A549 treated with Mapracorat at 1 μM for 4 hours (cell line): ENCODE measurements around the gene CARTPT. TPM values are rescaled to one million over a fixed set of nuclear protein-coding genes. Genes with fewer than 3 reads are reported as not detected.

Experiments
- total RNA-seq: library from RNA; stranded (reverse); fragments of 200-300 nt; extraction: Qiagen RNA extraction; gene quantifications from 5 replicates; pipeline ENCODE4 v1.2.3, GENCODE V29; 2022

Gene CARTPT
- not detected in 5 replicates for total RNA-seq

GRCh38 chr5:71719063-71719964, at the start of gene CARTPT:
CARTPT (plus strand) TSS chr5:71719275; CDS start chr5:71719294, 19 bp downstream.

Other genes with a start within 250 kb of the CARTPT start
- gene MCCC2, start 131.9 kb upstream of the CARTPT start, total RNA-seq = 37.5 to 41.2 TPM (median 40.4 TPM) in 5 replicates